OCI-LY1 (cell line): Measurements from ENCODE around the gene PGAP6.

Experiments
- EZH2 ChIP-seq: fragments of 200-600 bp; sonication (generic), shearing (Covaris generic); IDR thresholded peaks from 2 replicates; pipeline ENCODE4 v1.8.0; 2017; ENCODE audit warnings: borderline replicate concordance, mixed run types, mild to moderate bottlenecking, antibody characterized with exemption, low read length, moderate library complexity, mixed read lengths
- TF ChIP-seq, protein P1 (sequence below): fragments of 200-600 bp; sonication (generic), shearing (Covaris generic); IDR thresholded peaks from 2 replicates; pipeline ENCODE4 v1.5.1; 2017; ENCODE audit warnings: mild to moderate bottlenecking, antibody characterized with exemption, low read length, moderate library complexity, mixed read lengths

DNA sequence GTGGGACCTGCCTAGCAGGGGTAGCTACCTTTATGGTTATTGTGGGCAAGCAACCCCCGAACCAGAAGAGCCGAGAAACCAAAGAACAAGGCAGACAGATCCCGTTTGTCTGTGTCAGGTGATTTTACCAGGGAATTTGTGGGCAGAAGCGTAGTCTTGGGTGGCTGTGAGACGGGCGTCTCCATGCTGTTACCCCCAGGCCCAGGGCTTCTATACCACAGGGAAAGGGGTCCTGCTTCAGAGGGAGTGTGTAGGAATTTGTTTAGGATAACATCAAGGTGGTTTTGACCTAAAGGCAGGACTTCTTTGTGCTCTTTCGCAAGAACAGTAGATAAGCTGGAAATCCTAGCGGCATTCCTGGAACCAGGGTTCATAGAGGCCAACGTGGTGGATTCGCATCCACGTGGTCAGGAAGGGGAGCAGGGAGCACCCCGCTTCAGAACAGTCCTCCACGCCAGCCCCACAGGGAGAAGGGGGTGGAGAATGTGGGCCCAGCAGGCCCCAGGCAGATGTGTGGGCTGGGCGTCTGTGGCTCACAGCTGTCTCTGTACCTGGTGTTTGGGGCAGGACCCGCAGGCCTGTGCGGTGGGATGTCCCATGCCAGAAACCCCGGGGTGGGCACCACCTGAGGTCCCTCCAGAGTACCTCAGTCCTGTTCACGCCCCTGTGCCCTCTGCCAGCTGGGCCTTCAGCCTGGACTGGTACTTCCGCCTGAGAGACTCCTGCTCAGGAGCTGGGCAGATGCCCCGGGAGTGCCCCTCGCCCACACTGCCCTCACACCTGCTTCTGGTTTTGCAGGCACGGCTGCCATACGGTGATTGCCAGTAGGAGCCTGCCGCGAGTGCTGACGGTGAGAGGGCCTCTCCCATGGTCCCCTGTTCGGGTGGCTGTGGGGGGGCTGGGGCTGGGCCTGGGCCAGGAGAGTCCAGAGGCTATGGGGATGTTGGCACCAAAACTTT lies 24.0 kb upstream of the PGAP6 start:
- TF ChIP-seq, protein P1, sequence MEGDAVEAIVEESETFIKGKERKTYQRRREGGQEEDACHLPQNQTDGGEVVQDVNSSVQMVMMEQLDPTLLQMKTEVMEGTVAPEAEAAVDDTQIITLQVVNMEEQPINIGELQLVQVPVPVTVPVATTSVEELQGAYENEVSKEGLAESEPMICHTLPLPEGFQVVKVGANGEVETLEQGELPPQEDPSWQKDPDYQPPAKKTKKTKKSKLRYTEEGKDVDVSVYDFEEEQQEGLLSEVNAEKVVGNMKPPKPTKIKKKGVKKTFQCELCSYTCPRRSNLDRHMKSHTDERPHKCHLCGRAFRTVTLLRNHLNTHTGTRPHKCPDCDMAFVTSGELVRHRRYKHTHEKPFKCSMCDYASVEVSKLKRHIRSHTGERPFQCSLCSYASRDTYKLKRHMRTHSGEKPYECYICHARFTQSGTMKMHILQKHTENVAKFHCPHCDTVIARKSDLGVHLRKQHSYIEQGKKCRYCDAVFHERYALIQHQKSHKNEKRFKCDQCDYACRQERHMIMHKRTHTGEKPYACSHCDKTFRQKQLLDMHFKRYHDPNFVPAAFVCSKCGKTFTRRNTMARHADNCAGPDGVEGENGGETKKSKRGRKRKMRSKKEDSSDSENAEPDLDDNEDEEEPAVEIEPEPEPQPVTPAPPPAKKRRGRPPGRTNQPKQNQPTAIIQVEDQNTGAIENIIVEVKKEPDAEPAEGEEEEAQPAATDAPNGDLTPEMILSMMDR = no peak
- no peak for TF ChIP-seq EZH2
